HepG2 (cell line): ENCODE measurements around the gene DDRGK1. TPM values are rescaled to one million over a fixed set of nuclear protein-coding genes. Genes with fewer than 3 reads are reported as not detected.
A peak's percentile ranks its signal among the peaks of the same experiment; 100 is the strongest.

ENCODE experiments used
- AGO2 ChIP-seq: fragments of 200-400 bp; formaldehyde crosslinking; optimal IDR thresholded peaks from 2 replicates; pipeline ENCODE3; 2017; ENCODE audit warnings: mild to moderate bottlenecking, low read depth, low read length, moderate library complexity
- AKNA ChIP-seq: sonication (generic); formaldehyde crosslinking; IDR thresholded peaks from 2 replicates; pipeline ENCODE4 v1.4.0; 2020; ENCODE audit warnings: missing genetic modification reagents, borderline replicate concordance
- E2F2 ChIP-seq: sonication (generic); formaldehyde crosslinking; IDR thresholded peaks from 2 replicates; pipeline ENCODE4 v1.4.0; 2020; ENCODE audit warnings: missing genetic modification reagents, borderline replicate concordance
- ETV6 ChIP-seq: sonication (generic); formaldehyde crosslinking; conservative IDR thresholded peaks from 2 replicates; pipeline ENCODE4 v1.4.0; 2020; ENCODE audit warnings: missing genetic modification reagents
- HMGA1 ChIP-seq: sonication (generic); formaldehyde crosslinking; conservative IDR thresholded peaks from 2 replicates; pipeline ENCODE4 v1.4.0; 2020; ENCODE audit warnings: missing genetic modification reagents
- NFE2L2 ChIP-seq: fragments of 150-350 bp; IDR thresholded peaks from 2 replicates; pipeline ENCODE4 v1.6.1; 2014; ENCODE audit warnings: low read length
- PRDM4 ChIP-seq: sonication (generic); formaldehyde crosslinking; IDR thresholded peaks from 2 replicates; pipeline ENCODE4 v1.9.0; 2021; ENCODE audit warnings: missing genetic modification reagents, borderline replicate concordance
- SP5 ChIP-seq: IDR thresholded peaks from 2 replicates; pipeline ENCODE4 v1.6.1; 2016; ENCODE audit warnings: low read depth, borderline replicate concordance
- TFAP4 ChIP-seq: sonication (generic); IDR thresholded peaks from 2 replicates; pipeline ENCODE4 v1.6.1; 2016; ENCODE audit warnings: low read depth, borderline replicate concordance
- ZNF136 ChIP-seq: sonication (generic); formaldehyde crosslinking; IDR thresholded peaks from 2 replicates; pipeline ENCODE4 v1.8.1; 2022; ENCODE audit warnings: low read depth, mild to moderate bottlenecking, moderate library complexity, missing genetic modification reagents
- ZNF281 ChIP-seq: sonication (generic); formaldehyde crosslinking; IDR thresholded peaks from 2 replicates; pipeline ENCODE4 v1.4.0; 2020; ENCODE audit warnings: missing genetic modification reagents, borderline replicate concordance
- ZNF326 ChIP-seq: sonication (generic); formaldehyde crosslinking; IDR thresholded peaks from 2 replicates; pipeline ENCODE4 v1.4.0; 2020; ENCODE audit warnings: missing genetic modification reagents, borderline replicate concordance
- ZSCAN21 ChIP-seq: sonication (generic); formaldehyde crosslinking; IDR thresholded peaks from 2 replicates; pipeline ENCODE4 v1.8.0; 2022; ENCODE audit warnings: mild to moderate bottlenecking, missing genetic modification reagents, moderate library complexity, borderline replicate concordance
- polyA plus RNA-seq, 8 experiments: library from polyadenylated mRNA; depleted of rRNA in 3 of 8; stranded (reverse) in 7 of 8; unstranded in 1 of 8; fragments of >200 nt; fragmentation: Illumina TruSeq in 4 of 8; extraction: Trizol in 4 of 8; gene quantifications; 2 replicates each; pipeline versions ENCODE4 v1.2.1 to v1.2.3, GENCODE V29; 2011 to 2016; ENCODE audit warnings: low read depth in 4 of 8, missing spikeins in 1 of 8, mixed read lengths in 1 of 8; ENCODE audit not compliant: insufficient read depth in 1 of 8
- total RNA-seq, 5 experiments: library from RNA; depleted of rRNA; stranded (reverse); fragments of >200 nt; fragmentation: Illumina TruSeq; extraction: Trizol; gene quantifications; 2 replicates each; pipeline ENCODE4 v1.2.3, GENCODE V29; 2016; ENCODE audit warnings: low read depth in 1 of 5

DDRGK1 gene
- total and polyA plus RNA-seq, 2 of the 13 experiments (the other 11 are each of a cell fraction or from before 2014, with no cell fraction given): 96.7 to 149 TPM

GRCh38 chr20:3173610-3174441 is 30.7 kb downstream of the DDRGK1 start (continued):
- TF ChIP-seq HMGA1 (CRISPR knock-in tag) (no peak), AKNA (CRISPR knock-in tag) (0 out of 2 replicates have a peak, but pooled peaks have one; percentile 42), AGO2 (peak; percentile 97), ZNF326 (0 out of 2 replicates have a peak, but pooled peaks have one; percentile 14), ZNF136 (CRISPR knock-in tag) (peak; percentile 68), TFAP4 (peak; percentile 13; the same call in 1 of the 2 replicates), E2F2 (CRISPR knock-in tag) (peak; percentile 80), PRDM4 (CRISPR knock-in tag) (no peak), SP5 (peak; percentile 66; the same call in 1 of the 2 replicates), ZSCAN21 (CRISPR knock-in tag) (peak; percentile 43; the same call in 1 of the 2 replicates), ZNF281 (CRISPR knock-in tag) (peak; percentile 65; the same call in 1 of the 2 replicates), ETV6 (CRISPR knock-in tag) (peak; percentile 50), NFE2L2 (no peak)
